ENCODE results near the gene PID1. TPM values are rescaled to one million over a fixed set of nuclear protein-coding genes. Genes with fewer than 3 reads are reported as not detected.

PID1 gene
- total RNA-seq (not detected), polyA plus RNA-seq (under 1 TPM in 1 of 4 donors, not detected in 3; 0.09 TPM)

GRCh38 chr2:229270551-229271410, at the start of gene PID1:
Gene PID1 (minus strand): TSS chr2:229271287. CDS start chr2:229271043, 244 bp downstream.
- ATAC-seq (ENCODE audit: low read depth in 2 of 2) (no peak), DNase-seq (no peak)
- Mint-ChIP-seq H3K36me3 (no peaks in the 10 kb centered on the region), H3K27ac (no peak within 1 kb of the TSS), H3K9me3 (peaks cover 0 to 4% (median 0%) of the 10 kb centered on the region in 7 donors), H3K4me1 (peaks cover 0 to 3% (median 0%) of the 10 kb centered on the region in 4 donors), H3K27me3 (peaks cover 45% of the 10 kb centered on the region), H3K4me3 (no peak within 1 kb of the TSS)
- Histone ChIP-seq H3K27ac (ENCODE audit: insufficient read depth, low read length, poor library complexity, severe bottlenecking) (no peak within 1 kb of the TSS), H3K9me3 (ENCODE audit: control insufficient read depth in 2 of 2, low read length in 2 of 2) (no peaks in the 10 kb centered on the region), H3K4me3 (ENCODE audit: low read depth, low read length) (no peak within 1 kb of the TSS), H3K36me3 (ENCODE audit: control insufficient read depth, insufficient read depth, low read length) (no peaks in the 10 kb centered on the region), H3K27me3 (ENCODE audit: control insufficient read depth, insufficient read depth, low read length) (no peaks in the 10 kb centered on the region), H3K4me1 (ENCODE audit: control insufficient read depth, insufficient read depth, low read length, poor library complexity, severe bottlenecking) (no peaks in the 10 kb centered on the region)

GRCh38 chr2:229319558-229319957, 48.5 kb upstream of the PID1 start:
- Mint-ChIP-seq H3K4me1 (no peaks in the 10 kb centered on the region), H3K9me3 (peaks cover 0 to 4% (median 3%) of the 10 kb centered on the region in 7 donors), H3K4me3 (no peak overlapping the region), H3K27ac (no peak overlapping the region), H3K27me3 (no peaks in the 10 kb centered on the region), H3K36me3 (no peaks in the 10 kb centered on the region)
- H3K4me1 ChIP-seq (ENCODE audit: control insufficient read depth, insufficient read depth, low read length, poor library complexity, severe bottlenecking) = no peaks in the 10 kb centered on the region
- H3K27ac ChIP-seq (ENCODE audit: insufficient read depth, low read length, poor library complexity, severe bottlenecking) = no peak overlapping the region
- H3K36me3 ChIP-seq (ENCODE audit: control insufficient read depth, insufficient read depth, low read length) = no peaks in the 10 kb centered on the region
- H3K27me3 ChIP-seq (ENCODE audit: control insufficient read depth, insufficient read depth, low read length) = no peaks in the 10 kb centered on the region
- no peaks in the 10 kb centered on the region for H3K9me3 ChIP-seq (ENCODE audit: control insufficient read depth in 2 of 2, low read length in 2 of 2)
- no peak for DNase-seq
- H3K4me3 ChIP-seq (ENCODE audit: low read depth, low read length) = no peak overlapping the region
- ATAC-seq (ENCODE audit: low read depth in 2 of 2) = no peak

GRCh38 chr2:229314117-229314516, 43.0 kb upstream of the PID1 start:
- no peaks in the 10 kb centered on the region for H3K36me3 Mint-ChIP-seq
- H3K4me3 ChIP-seq (ENCODE audit: low read depth, low read length) = no peak overlapping the region
- H3K36me3 ChIP-seq (ENCODE audit: control insufficient read depth, insufficient read depth, low read length) = no peaks in the 10 kb centered on the region
- no peak overlapping the region for H3K4me3 Mint-ChIP-seq
- no peak overlapping the region for H3K27ac ChIP-seq (ENCODE audit: insufficient read depth, low read length, poor library complexity, severe bottlenecking)
- no peaks in the 10 kb centered on the region for H3K27me3 Mint-ChIP-seq
- ATAC-seq (ENCODE audit: low read depth in 2 of 2) (no peak), DNase-seq (no peak)
- H3K4me1 ChIP-seq (ENCODE audit: control insufficient read depth, insufficient read depth, low read length, poor library complexity, severe bottlenecking) = no peaks in the 10 kb centered on the region
- no peaks in the 10 kb centered on the region for H3K27me3 ChIP-seq (ENCODE audit: control insufficient read depth, insufficient read depth, low read length)
- H3K27ac Mint-ChIP-seq = no peak overlapping the region
- H3K9me3 Mint-ChIP-seq = peaks cover 0 to 3% (median 0%) of the 10 kb centered on the region in 7 donors
- H3K4me1 Mint-ChIP-seq = no peaks in the 10 kb centered on the region
- no peaks in the 10 kb centered on the region for H3K9me3 ChIP-seq (ENCODE audit: control insufficient read depth in 2 of 2, low read length in 2 of 2)

GRCh38 chr2:229313591-229313990, 42.5 kb upstream of the PID1 start:
- H3K27me3 Mint-ChIP-seq = no peaks in the 10 kb centered on the region
- H3K4me3 Mint-ChIP-seq = no peak overlapping the region
- no peaks in the 10 kb centered on the region for H3K9me3 ChIP-seq (ENCODE audit: control insufficient read depth in 2 of 2, low read length in 2 of 2)
- H3K27me3 ChIP-seq (ENCODE audit: control insufficient read depth, insufficient read depth, low read length) = no peaks in the 10 kb centered on the region
- no peaks in the 10 kb centered on the region for H3K36me3 ChIP-seq (ENCODE audit: control insufficient read depth, insufficient read depth, low read length)
- DNase-seq (no peak), ATAC-seq (ENCODE audit: low read depth in 2 of 2) (no peak)
- no peaks in the 10 kb centered on the region for H3K4me1 Mint-ChIP-seq
- no peak overlapping the region for H3K27ac ChIP-seq (ENCODE audit: insufficient read depth, low read length, poor library complexity, severe bottlenecking)
- peaks cover 0 to 3% (median 0%) of the 10 kb centered on the region in 7 donors for H3K9me3 Mint-ChIP-seq
- H3K27ac Mint-ChIP-seq = no peak overlapping the region
- H3K4me3 ChIP-seq (ENCODE audit: low read depth, low read length) = no peak overlapping the region
- H3K36me3 Mint-ChIP-seq = no peaks in the 10 kb centered on the region
- H3K4me1 ChIP-seq (ENCODE audit: control insufficient read depth, insufficient read depth, low read length, poor library complexity, severe bottlenecking) = no peaks in the 10 kb centered on the region

- Mint-ChIP-seq H3K4me3 (no peak overlapping the region), H3K27me3 (no peaks in the 10 kb centered on the region), H3K27ac (no peak overlapping the region), H3K9me3 (peaks cover 0 to 7% (median 2%) of the 10 kb centered on the region in 7 donors), H3K4me1 (no peaks in the 10 kb centered on the region), H3K36me3 (no peaks in the 10 kb centered on the region)
- DNase-seq = no peak
- Histone ChIP-seq H3K4me3 (ENCODE audit: low read depth, low read length) (no peak overlapping the region), H3K4me1 (ENCODE audit: control insufficient read depth, insufficient read depth, low read length, poor library complexity, severe bottlenecking) (no peaks in the 10 kb centered on the region), H3K36me3 (ENCODE audit: control insufficient read depth, insufficient read depth, low read length) (no peaks in the 10 kb centered on the region), H3K27me3 (ENCODE audit: control insufficient read depth, insufficient read depth, low read length) (no peaks in the 10 kb centered on the region), H3K9me3 (ENCODE audit: control insufficient read depth in 2 of 2, low read length in 2 of 2) (no peaks in the 10 kb centered on the region), H3K27ac (ENCODE audit: insufficient read depth, low read length, poor library complexity, severe bottlenecking) (no peak overlapping the region)
- no peak for ATAC-seq (ENCODE audit: low read depth in 2 of 2)
Measured at GRCh38 chr2:229301237-229301636, 30.1 kb upstream of the PID1 start.

GRCh38 chr2:229300790-229301189, 29.7 kb upstream of the PID1 start:
- H3K4me3 Mint-ChIP-seq = no peak overlapping the region
- no peak overlapping the region for H3K4me3 ChIP-seq (ENCODE audit: low read depth, low read length)
- peaks cover 0 to 7% (median 2%) of the 10 kb centered on the region in 7 donors for H3K9me3 Mint-ChIP-seq
- DNase-seq (no peak), ATAC-seq (ENCODE audit: low read depth in 2 of 2) (no peak)
- no peak overlapping the region for H3K27ac Mint-ChIP-seq
- no peaks in the 10 kb centered on the region for H3K4me1 ChIP-seq (ENCODE audit: control insufficient read depth, insufficient read depth, low read length, poor library complexity, severe bottlenecking)
- no peaks in the 10 kb centered on the region for H3K9me3 ChIP-seq (ENCODE audit: control insufficient read depth in 2 of 2, low read length in 2 of 2)
- no peaks in the 10 kb centered on the region for H3K36me3 Mint-ChIP-seq
- no peaks in the 10 kb centered on the region for H3K4me1 Mint-ChIP-seq
- H3K36me3 ChIP-seq (ENCODE audit: control insufficient read depth, insufficient read depth, low read length) = no peaks in the 10 kb centered on the region
- H3K27ac ChIP-seq (ENCODE audit: insufficient read depth, low read length, poor library complexity, severe bottlenecking) = no peak overlapping the region
- H3K27me3 Mint-ChIP-seq = no peaks in the 10 kb centered on the region
- H3K27me3 ChIP-seq (ENCODE audit: control insufficient read depth, insufficient read depth, low read length) = no peaks in the 10 kb centered on the region

- Mint-ChIP-seq H3K36me3 (no peaks in the 10 kb centered on the region), H3K9me3 (peaks cover 0 to 7% (median 2%) of the 10 kb centered on the region in 7 donors), H3K4me3 (no peak overlapping the region), H3K4me1 (no peaks in the 10 kb centered on the region), H3K27ac (no peak overlapping the region), H3K27me3 (no peaks in the 10 kb centered on the region)
- no peak overlapping the region for H3K4me3 ChIP-seq (ENCODE audit: low read depth, low read length)
- DNase-seq (no peak), ATAC-seq (ENCODE audit: low read depth in 2 of 2) (no peak)
- no peak overlapping the region for H3K27ac ChIP-seq (ENCODE audit: insufficient read depth, low read length, poor library complexity, severe bottlenecking)
- H3K27me3 ChIP-seq (ENCODE audit: control insufficient read depth, insufficient read depth, low read length) = no peaks in the 10 kb centered on the region
- H3K4me1 ChIP-seq (ENCODE audit: control insufficient read depth, insufficient read depth, low read length, poor library complexity, severe bottlenecking) = no peaks in the 10 kb centered on the region
- no peaks in the 10 kb centered on the region for H3K36me3 ChIP-seq (ENCODE audit: control insufficient read depth, insufficient read depth, low read length)
- no peaks in the 10 kb centered on the region for H3K9me3 ChIP-seq (ENCODE audit: control insufficient read depth in 2 of 2, low read length in 2 of 2)
Measured at GRCh38 chr2:229300371-229300770, 29.3 kb upstream of the PID1 start.

- Histone ChIP-seq H3K9me3 (ENCODE audit: control insufficient read depth in 2 of 2, low read length in 2 of 2) (no peaks in the 10 kb centered on the region), H3K27ac (ENCODE audit: insufficient read depth, low read length, poor library complexity, severe bottlenecking) (no peak overlapping the region), H3K36me3 (ENCODE audit: control insufficient read depth, insufficient read depth, low read length) (no peaks in the 10 kb centered on the region), H3K27me3 (ENCODE audit: control insufficient read depth, insufficient read depth, low read length) (no peaks in the 10 kb centered on the region), H3K4me3 (ENCODE audit: low read depth, low read length) (no peak overlapping the region), H3K4me1 (ENCODE audit: control insufficient read depth, insufficient read depth, low read length, poor library complexity, severe bottlenecking) (no peaks in the 10 kb centered on the region)
- Mint-ChIP-seq H3K9me3 (peaks cover 0 to 5% (median 2%) of the 10 kb centered on the region in 7 donors), H3K4me1 (no peaks in the 10 kb centered on the region), H3K36me3 (no peaks in the 10 kb centered on the region), H3K4me3 (no peak overlapping the region), H3K27me3 (no peaks in the 10 kb centered on the region), H3K27ac (no peak overlapping the region)
- no peak for ATAC-seq (ENCODE audit: low read depth in 2 of 2)
- DNase-seq = no peak
Measured at GRCh38 chr2:229297247-229297646, 26.2 kb upstream of the PID1 start.
